K562 (cell line): ENCODE measurements around the gene TSPAN15. TPM values are rescaled to one million over a fixed set of nuclear protein-coding genes. Genes with fewer than 3 reads are reported as not detected.

Source experiments
- CTCFL ChIP-seq: IDR thresholded peaks from 2 replicates; pipeline ENCODE4 v1.6.1; 2011; ENCODE audit warnings: borderline replicate concordance, low read depth, mild to moderate bottlenecking, moderate library complexity, low read length; ENCODE audit not compliant: insufficient read depth, poor library complexity, severe bottlenecking
- FOSL1 ChIP-seq: fragments of 200-800 bp; sonication (Bioruptor generic); conservative IDR thresholded peaks from 2 replicates; pipeline ENCODE4 v1.6.1; 2016; ENCODE audit warnings: missing genetic modification characterization, missing compliant biosample characterization
- LEF1 ChIP-seq: fragments of 450-650 bp; IDR thresholded peaks from 2 replicates; pipeline ENCODE4 v1.6.1; 2016; ENCODE audit warnings: mild to moderate bottlenecking
- MTF1 ChIP-seq: fragments of 250-450 bp; sonication (Bioruptor Pico); IDR thresholded peaks from 2 replicates; pipeline ENCODE4 v1.9.0; 2021; ENCODE audit warnings: moderate library complexity, mild to moderate bottlenecking, inconsistent platforms, borderline replicate concordance
- PHF21A ChIP-seq: fragments of 450-650 bp; IDR thresholded peaks from 2 replicates; pipeline ENCODE4 v1.6.1; 2017; ENCODE audit warnings: low read depth, borderline replicate concordance
- RBBP5 ChIP-seq: fragments of 200-600 bp; sonication (generic); IDR thresholded peaks from 2 replicates; pipeline ENCODE4 v1.6.1; 2012; ENCODE audit warnings: borderline replicate concordance, mild to moderate bottlenecking, low read length, control low read depth, inconsistent platforms; ENCODE audit not compliant: insufficient read depth, poor library complexity, severe bottlenecking
- STAG1 ChIP-seq: sonication (generic); formaldehyde crosslinking; IDR thresholded peaks from 2 replicates; pipeline ENCODE4 v1.5.0; 2020; ENCODE audit warnings: missing genetic modification reagents, borderline replicate concordance
- TFE3 ChIP-seq: fragments of 450-650 bp; formaldehyde crosslinking; IDR thresholded peaks from 2 replicates; pipeline ENCODE4 v1.4.0; 2020; ENCODE audit warnings: mild to moderate bottlenecking, mixed read lengths
- ZEB2 ChIP-seq: fragments of 450-650 bp; IDR thresholded peaks from 2 replicates; pipeline ENCODE4 v1.6.1; 2016
- ZNF408 ChIP-seq: fragments of 250-450 bp; sonication (Bioruptor Pico); IDR thresholded peaks from 2 replicates; pipeline ENCODE4 v1.4.0; 2020; ENCODE audit warnings: low read depth, mild to moderate bottlenecking, moderate library complexity
- ZNF592 ChIP-seq: fragments of 450-650 bp; IDR thresholded peaks from 2 replicates; pipeline ENCODE4 v1.6.1; 2017; ENCODE audit warnings: antibody characterized with exemption, mild to moderate bottlenecking
- polyA plus RNA-seq, 8 experiments: library from polyadenylated mRNA; depleted of rRNA in 4 of 8; stranded (reverse) in 5 of 8; unstranded in 3 of 8; fragments of >200 nt; fragmentation: Nextera tagmentation in 2 of 8; fragmentation: Illumina TruSeq in 1 of 8; extraction: Ambion mirVana in 2 of 8; extraction: Trizol in 1 of 8; gene quantifications; 2 replicates each; pipeline versions ENCODE4 v1.2.1 to v1.2.3, GENCODE V29; 2011 to 2014; ENCODE audit warnings: inconsistent platforms in 1 of 8, missing spikeins in 1 of 8
- total RNA-seq, 7 experiments: library from RNA; depleted of rRNA in 6 of 7; stranded (reverse); fragments of >200 nt in 6 of 7; fragmentation: Illumina TruSeq in 2 of 7; extraction: Trizol in 2 of 7; gene quantifications; 2 replicates each; pipeline versions ENCODE4 v1.2.1 to v1.2.3, GENCODE V29; 2011 to 2021; ENCODE audit warnings: low replicate concordance in 1 of 7

The TSPAN15 gene
- total and polyA plus RNA-seq, 9 of the 15 experiments (the other 6 are each of a cell fraction or from before 2014, with no cell fraction given) = 0.33 to 1.0 (median 0.45) TPM; not detected in 2

GRCh38 chr10:69446650-69447151 lies 4.6 kb upstream of the TSPAN15 start (continued):
- no peak for TF ChIP-seq STAG1 (CRISPR knock-in tag)
- peak; percentile 98 for TF ChIP-seq FOSL1
- peak; percentile 43; the same call in 1 of the 2 replicates for TF ChIP-seq LEF1
- TF ChIP-seq CTCFL = no peak
- TF ChIP-seq PHF21A = no peak
- no peak for TF ChIP-seq ZNF592
- TF ChIP-seq MTF1 (CRISPR knock-in tag) = no peak
- peak; percentile 38 for TF ChIP-seq RBBP5
- no peak for TF ChIP-seq ZNF408
- TF ChIP-seq TFE3 = no peak
- 0 out of 2 replicates have a peak, but pooled peaks have one; percentile 52 for TF ChIP-seq ZEB2
